HG03103 (cell line): ENCODE results near the gene COPG1.

Experiments
- ATAC-seq: cut with Tn5 transposase; IDR thresholded peaks from one replicate; pipeline ENCODE4 v1.9.1; 2021; ENCODE audit warnings: low read depth; ENCODE audit not compliant: unreplicated experiment

The COPG1 gene

GRCh38 chr3:129278966-129279906 is 29.8 kb downstream of the COPG1 start:
- no peak for ATAC-seq

- no peak for ATAC-seq
These were observed 30.8 kb downstream of the COPG1 start for GRCh38 chr3:129280183-129280582.

GRCh38 chr3:129281726-129282125 is 32.3 kb downstream of the COPG1 start:
- ATAC-seq, result no peak

- peak; percentile 69 for ATAC-seq
These were observed 33.4 kb downstream of the COPG1 start for GRCh38 chr3:129282727-129283327.

- no peak for ATAC-seq
These were observed 36.7 kb downstream of the COPG1 start for GRCh38 chr3:129286081-129286480.

GRCh38 chr3:129288446-129288845 is 39.0 kb downstream of the COPG1 start:
- no peak for ATAC-seq

GRCh38 chr3:129289201-129289921 is 40.0 kb downstream of the COPG1 start:
- no peak for ATAC-seq

GRCh38 chr3:129291236-129291886 is 42.0 kb downstream of the COPG1 start:
- ATAC-seq, result no peak

- ATAC-seq, result no peak
These were observed 45.9 kb downstream of the COPG1 start for GRCh38 chr3:129295286-129295685.

GRCh38 chr3:129304146-129304961 is 54.9 kb downstream of the COPG1 start:
- ATAC-seq, result no peak

- ATAC-seq, result no peak
These were observed 55.5 kb downstream of the COPG1 start for GRCh38 chr3:129304962-129305222.

- ATAC-seq, result no peak
These were observed 56.2 kb downstream of the COPG1 start for GRCh38 chr3:129305592-129306091.

- no peak for ATAC-seq
These were observed 59.2 kb downstream of the COPG1 start for GRCh38 chr3:129308636-129309035.

GRCh38 chr3:129310111-129311011 is 61.0 kb downstream of the COPG1 start:
- no peak for ATAC-seq

- no peak for ATAC-seq
These were observed 61.9 kb downstream of the COPG1 start for GRCh38 chr3:129311054-129311902.

- no peak for ATAC-seq
These were observed 62.7 kb downstream of the COPG1 start for GRCh38 chr3:129312021-129312639.

- no peak for ATAC-seq
These were observed 63.4 kb downstream of the COPG1 start for GRCh38 chr3:129312671-129313414.
